ENCODE results near the gene ACR.
"Not testable (repeated sequence)": the region's sequence is repeated elsewhere in the genome, so short reads cannot be mapped to it uniquely, and the experiment has no call there.

ACR gene

GRCh38 chr22:50775132-50775531 is 37.1 kb downstream of the ACR start:
- DNase-seq (ENCODE audit: low read depth) = peak; percentile 18
- TF ChIP-seq CTCF (conservative IDR thresholded peaks at IDR 0.05; ENCODE audit: low read depth, low read length) = peak; percentile 68
- H3K4me3 ChIP-seq (ENCODE audit: low read length) = not testable (repeated sequence)

GRCh38 chr22:50777631-50778030 is 39.6 kb downstream of the ACR start:
- not testable (repeated sequence) for DNase-seq (ENCODE audit: low read depth)

GRCh38 chr22:50780244-50780643 is 42.2 kb downstream of the ACR start:
- DNase-seq (ENCODE audit: low read depth); H3K4me3 ChIP-seq (ENCODE audit: low read length): not testable (repeated sequence)

More at GRCh38 chr22:50777631-50778030, 39.6 kb downstream of the ACR start:
- not testable (repeated sequence) for H3K4me3 ChIP-seq (ENCODE audit: low read length)

GRCh38 chr22:50782253-50782652 is 44.2 kb downstream of the ACR start:
- DNase-seq (ENCODE audit: low read depth); H3K4me3 ChIP-seq (ENCODE audit: low read length): not testable (repeated sequence)

- peak within 1 kb of the TSS; percentile 59 for H3K4me3 ChIP-seq (ENCODE audit: low read length)
- peak; percentile 33 for DNase-seq (ENCODE audit: low read depth)
Observed at GRCh38 chr22:50783033-50783879, 45.3 kb downstream of the ACR start, which contains the start of gene RABL2B. Gene RABL2B, minus strand, starts transcription at chr22:50783636. Its CDS starts 1,342 bp downstream, at chr22:50782294.

- H3K4me3 ChIP-seq (ENCODE audit: low read length) = peak overlapping the region; percentile 52
- not testable (repeated sequence) for DNase-seq (ENCODE audit: low read depth)
Observed at GRCh38 chr22:50783880-50784276, 45.9 kb downstream of the ACR start.

- not testable (repeated sequence) for DNase-seq (ENCODE audit: low read depth); H3K4me3 ChIP-seq (ENCODE audit: low read length)
Observed at GRCh38 chr22:50785289-50785688, 47.3 kb downstream of the ACR start.

GRCh38 chr22:50786936-50787335 is 48.9 kb downstream of the ACR start:
- H3K4me3 ChIP-seq (ENCODE audit: low read length); DNase-seq (ENCODE audit: low read depth): not testable (repeated sequence)

All from retinal pigment epithelial cell (primary cell).